Chondrocyte (in vitro differentiated cells): Measurements from ENCODE around the gene FGD3. TPM values are rescaled to one million over a fixed set of nuclear protein-coding genes. Genes with fewer than 3 reads are reported as not detected.

Experiments used
- DNase-seq: peaks from one replicate; pipeline ENCODE4 v3.0.0; 2021; ENCODE audit warnings: mixed read lengths, low spot score
- H3K27ac Mint-ChIP-seq: one replicate; pipeline ENCODE4 v1.8.0; 2021; ENCODE audit warnings: mild to moderate bottlenecking, moderate library complexity, mixed read lengths; ENCODE audit not compliant: unreplicated experiment
- H3K27me3 Mint-ChIP-seq: 2 replicates; pipeline ENCODE4 v1.8.0; 2021; ENCODE audit warnings: low read depth, mixed read lengths
- H3K36me3 Mint-ChIP-seq: 2 replicates; pipeline ENCODE4 v1.8.0; 2021; ENCODE audit warnings: low read depth, mixed read lengths
- H3K4me1 Mint-ChIP-seq: 2 replicates; pipeline ENCODE4 v1.8.0; 2021; ENCODE audit warnings: low read depth, mild to moderate bottlenecking, mixed read lengths
- H3K4me3 Mint-ChIP-seq: one replicate; pipeline ENCODE4 v1.8.0; 2021; ENCODE audit warnings: mild to moderate bottlenecking, moderate library complexity, mixed read lengths; ENCODE audit not compliant: unreplicated experiment
- H3K9me3 Mint-ChIP-seq: 2 replicates; pipeline ENCODE4 v1.8.0; 2021; ENCODE audit warnings: low read depth, mixed read lengths
- CTCF ChIP-seq: fragments of 200-600 bp; sonication (generic); IDR thresholded peaks from 2 replicates; pipeline ENCODE4 v1.5.0; 2021; ENCODE audit warnings: antibody characterized with exemption, mild to moderate bottlenecking, moderate library complexity
- total RNA-seq: library from RNA; stranded (reverse); gene quantifications from 3 replicates; pipeline ENCODE4 v1.2.1, GENCODE V29; 2021

Gene FGD3
- total RNA-seq, 1 donor from 2014 or later = not detected

GRCh38 chr9:93081081-93081529 lies 133.8 kb downstream of the FGD3 start:
- TF ChIP-seq CTCF = no peak
- no peaks in the 10 kb centered on the region for H3K4me1 Mint-ChIP-seq
- H3K9me3 Mint-ChIP-seq = peaks cover 4% of the 10 kb centered on the region
- no peaks in the 10 kb centered on the region for H3K27me3 Mint-ChIP-seq
- no peaks in the 10 kb centered on the region for H3K36me3 Mint-ChIP-seq
- H3K4me3 Mint-ChIP-seq = no peak overlapping the region
- H3K27ac Mint-ChIP-seq = no peak overlapping the region
- DNase-seq = peak; percentile 55

DNA sequence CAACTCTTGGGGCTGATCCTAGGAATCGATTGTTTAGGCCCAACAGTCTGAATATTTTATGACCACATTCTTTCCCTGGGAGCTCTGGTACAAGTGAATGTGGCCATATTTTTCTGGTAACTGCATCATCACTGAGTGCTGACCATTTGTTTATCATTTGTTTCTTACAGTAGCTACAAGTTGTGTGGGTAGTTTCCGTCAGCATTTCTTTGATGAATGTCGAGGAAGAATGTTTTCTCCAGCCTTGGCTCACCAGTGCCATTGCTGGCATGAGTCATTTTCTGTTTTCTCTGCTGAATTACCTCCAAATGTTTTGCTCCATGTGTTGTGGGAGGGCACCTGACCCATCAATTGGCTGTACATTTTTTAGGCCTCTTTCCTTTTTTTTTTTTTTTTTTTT lies 134.6 kb downstream of the FGD3 start:
- no peak for DNase-seq
- Mint-ChIP-seq H3K4me3 (no peak overlapping the region), H3K4me1 (no peaks in the 10 kb centered on the region), H3K27ac (no peak overlapping the region), H3K9me3 (peaks cover 4% of the 10 kb centered on the region), H3K36me3 (no peaks in the 10 kb centered on the region), H3K27me3 (no peaks in the 10 kb centered on the region)
- TF ChIP-seq CTCF = no peak

DNA sequence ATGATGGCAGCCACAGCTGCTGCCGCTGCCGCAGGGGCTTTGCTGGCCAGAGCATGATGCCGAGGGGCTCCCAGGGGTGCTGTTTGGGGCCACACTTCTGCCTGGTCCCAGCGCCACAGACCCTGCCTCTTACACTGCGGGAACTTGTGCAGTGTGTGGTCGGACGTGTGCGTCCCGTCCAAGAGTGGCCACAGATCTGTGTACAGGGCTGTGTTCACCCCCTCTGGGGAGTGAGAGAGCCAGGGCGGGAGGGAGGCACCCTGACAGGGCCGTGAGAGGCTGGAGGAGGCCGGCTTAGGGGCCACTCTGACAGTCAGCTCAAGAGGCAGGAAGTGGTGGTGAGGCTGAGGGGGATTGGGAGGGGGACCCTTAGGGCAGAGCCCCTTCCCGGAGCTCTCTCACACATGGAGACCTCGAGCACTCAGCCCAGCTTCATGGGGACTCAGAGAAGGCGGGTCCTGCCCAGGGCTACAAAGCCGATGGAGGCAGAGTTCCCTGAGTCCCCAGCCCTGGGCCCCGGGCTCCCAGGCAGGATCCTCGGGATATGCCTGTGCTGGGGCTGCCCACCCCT lies 135.6 kb downstream of the FGD3 start:
- no peak overlapping the region for H3K4me3 Mint-ChIP-seq
- no peaks in the 10 kb centered on the region for H3K27me3 Mint-ChIP-seq
- peak; percentile 73 for DNase-seq
- no peak for TF ChIP-seq CTCF
- H3K36me3 Mint-ChIP-seq = no peaks in the 10 kb centered on the region
- H3K27ac Mint-ChIP-seq = no peak overlapping the region
- H3K4me1 Mint-ChIP-seq = no peaks in the 10 kb centered on the region
- H3K9me3 Mint-ChIP-seq = peaks cover 4% of the 10 kb centered on the region

GRCh38 chr9:93083592-93084470 lies 136.5 kb downstream of the FGD3 start:
- TF ChIP-seq CTCF = no peak
- no peak overlapping the region for H3K4me3 Mint-ChIP-seq

DNA sequence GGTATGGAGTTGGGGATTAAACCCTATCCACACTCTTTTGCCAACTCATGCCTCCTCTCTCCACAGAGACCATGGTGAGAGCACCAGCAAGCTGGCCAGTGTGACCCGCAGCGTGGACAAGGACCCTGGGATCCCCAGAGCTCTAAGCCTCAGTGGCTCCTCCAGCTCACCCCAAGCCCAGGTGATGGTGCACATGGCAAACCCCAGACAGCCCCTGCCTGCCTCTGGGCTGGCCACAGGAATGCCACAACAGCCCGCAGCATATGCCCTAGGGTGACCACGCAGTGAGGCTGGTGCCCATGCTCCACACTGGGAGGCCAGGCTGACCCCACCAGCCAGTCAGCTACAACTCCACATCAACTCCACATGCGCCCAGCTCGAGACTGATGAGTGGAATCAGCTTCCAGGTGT lies 137.2 kb downstream of the FGD3 start:
- H3K27me3 Mint-ChIP-seq = no peaks in the 10 kb centered on the region
- H3K4me1 Mint-ChIP-seq = no peaks in the 10 kb centered on the region
- no peak for TF ChIP-seq CTCF
- no peaks in the 10 kb centered on the region for H3K36me3 Mint-ChIP-seq
- H3K9me3 Mint-ChIP-seq = peaks cover 4% of the 10 kb centered on the region
- DNase-seq = peak; percentile 66
- H3K4me3 Mint-ChIP-seq = no peak overlapping the region
- H3K27ac Mint-ChIP-seq = no peak overlapping the region

More at GRCh38 chr9:93083592-93084470, 136.5 kb downstream of the FGD3 start:
- no peak overlapping the region for H3K27ac Mint-ChIP-seq
- DNase-seq = peak; percentile 82
- H3K9me3 Mint-ChIP-seq = peaks cover 4% of the 10 kb centered on the region
- H3K36me3 Mint-ChIP-seq = no peaks in the 10 kb centered on the region
- H3K4me1 Mint-ChIP-seq = no peaks in the 10 kb centered on the region
- no peaks in the 10 kb centered on the region for H3K27me3 Mint-ChIP-seq
